Gastroesophageal sphincter (tissue), 4 donors: ENCODE results near the gene LHX8. TPM values are rescaled to one million over a fixed set of nuclear protein-coding genes. Genes with fewer than 3 reads are reported as not detected.

ENCODE experiments used
- ATAC-seq: fragments of 150-250 bp; one replicate; pipeline ENCODE4 v1.9.1; 2016; ENCODE audit warnings: mild to moderate bottlenecking, moderate library complexity
- H3K27ac ChIP-seq, 4 donors: fragments of 200-600 bp; sonication (generic) in 3 of 4; 1 replicate in 3 of 4; 2 replicates in 1 of 4; pipeline ENCODE4 v1.5.1; 2016 to 2019
- H3K27me3 ChIP-seq: fragments of 200-600 bp; sonication (generic); one replicate; pipeline ENCODE4 v1.5.1; 2019
- H3K36me3 ChIP-seq, 2 donors: fragments of 200-600 bp; sonication (generic); one replicate each; pipeline ENCODE4 v1.5.1; 2019; ENCODE audit warnings: control low read depth in 1 of 2
- H3K4me1 ChIP-seq, 3 donors: fragments of 200-600 bp; sonication (generic); 1 replicate in 2 of 3; 2 replicates in 1 of 3; pipeline ENCODE4 v1.5.1; 2016 to 2019; ENCODE audit warnings: control low read depth in 2 of 3
- H3K4me3 ChIP-seq, 2 donors: fragments of 200-600 bp; sonication (generic); one replicate each; pipeline ENCODE4 v1.5.1; 2019; ENCODE audit warnings: mild to moderate bottlenecking in 1 of 2, moderate library complexity in 1 of 2
- H3K9me3 ChIP-seq, 3 donors: fragments of 200-600 bp; sonication (generic); one replicate each; pipeline ENCODE4 v1.5.1; 2017 to 2019; ENCODE audit warnings: control low read depth in 2 of 3
- EP300 ChIP-seq: sonication (generic); formaldehyde crosslinking; IDR thresholded peaks from one replicate; pipeline ENCODE4 v1.6.1; 2017; ENCODE audit warnings: antibody characterized with exemption, mild to moderate bottlenecking
- POLR2A ChIP-seq, 2 donors: fragments of 450-650 bp; IDR thresholded peaks; one replicate each; pipeline ENCODE4 v1.6.1; 2017; ENCODE audit warnings: antibody characterized with exemption in 2 of 2, mild to moderate bottlenecking in 2 of 2, moderate library complexity in 1 of 2
- POLR2AphosphoS5 ChIP-seq: sonication (generic); formaldehyde crosslinking; IDR thresholded peaks from one replicate; pipeline ENCODE4 v1.6.1; 2017; ENCODE audit warnings: antibody characterized with exemption
- WGBS, 2 donors: methylation state at CpG; one replicate each; pipeline ENCODE4 v1.1.5; 2018; ENCODE audit warnings: low coverage in 1 of 2; 5-methylcytosine and 5-hydroxymethylcytosine counted together
- total RNA-seq, 4 donors: library from RNA; depleted of rRNA; stranded (reverse); fragments of >200 nt; gene quantifications; one replicate each; pipeline ENCODE4 v1.1.0, GENCODE V29; 2016
- TF ChIP-seq, protein P1 (sequence below), 4 experiments: fragments of 200-600 bp in 2 of 4; fragments of 450-650 bp in 2 of 4; sonication (generic) in 1 of 4; IDR thresholded peaks; one replicate each; pipeline ENCODE4 v1.5.1; 2017 to 2019; ENCODE audit warnings: antibody characterized with exemption in 4 of 4, mild to moderate bottlenecking in 2 of 4, moderate library complexity in 2 of 4

The LHX8 gene
- total RNA-seq = not detected

DNA sequence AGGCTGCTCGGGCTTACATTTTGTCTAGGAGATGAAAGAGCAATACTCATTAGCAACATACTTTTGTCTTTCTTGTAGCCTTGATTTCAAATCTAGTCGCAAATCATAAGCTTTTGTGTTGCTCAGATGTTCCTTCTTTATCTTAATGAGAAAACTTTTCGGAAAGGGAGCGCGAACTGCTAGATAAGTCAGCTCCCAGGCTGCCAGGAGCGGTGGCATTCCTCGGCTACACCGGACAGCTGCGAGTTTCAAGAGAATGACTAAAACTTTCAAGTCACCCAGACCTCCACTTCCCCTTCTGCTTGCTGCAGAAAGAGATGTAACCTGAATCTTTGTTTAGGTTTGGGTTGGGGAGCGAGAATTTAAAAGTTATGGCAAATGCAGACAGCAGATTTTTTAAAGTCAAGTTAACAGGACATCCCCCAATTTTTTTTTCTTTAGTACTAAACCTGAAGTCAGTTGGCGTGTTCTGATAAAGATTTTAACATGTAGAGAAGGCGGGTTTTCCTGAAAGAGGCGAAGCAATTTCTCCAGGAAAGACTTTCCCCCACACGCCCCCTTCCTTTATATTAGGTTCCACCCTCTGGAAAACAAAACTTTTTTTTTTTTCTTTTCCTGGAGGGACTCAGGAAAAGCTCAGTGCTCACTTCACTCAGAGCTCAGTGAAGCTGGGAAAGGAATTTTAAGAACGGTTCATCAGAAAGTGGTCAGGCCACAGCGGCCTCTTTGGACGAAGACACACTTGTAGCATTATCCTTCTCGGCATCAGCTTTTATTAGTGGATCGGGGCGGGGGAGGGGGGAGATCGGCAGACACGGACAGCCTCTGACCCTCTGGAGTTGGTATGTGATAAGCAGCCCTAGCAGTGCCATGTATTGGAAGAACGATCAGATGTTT is at the start of gene LHX8:
LHX8 (plus strand) TSS at position 639 of the 897 bp plus-strand sequence. CDS start 2,227 bp downstream, outside the sequence.
- peaks cover 0 to 44% (median 13%) of the 10 kb centered on the region in 3 donors for H3K4me1 ChIP-seq
- H3K27me3 ChIP-seq = peaks cover 100% of the 10 kb centered on the region
- peak within 1 kb of the TSS in 1 of 2 donors; percentile 41 for H3K4me3 ChIP-seq
- H3K36me3 ChIP-seq = no peaks in the 10 kb centered on the region
- no peak within 1 kb of the TSS for H3K27ac ChIP-seq
- WGBS, 2 donors = 7 to 13% methylated on average over 12 to 14 of the region's 23 CpGs
- peaks cover 0 to 6% (median 0%) of the 10 kb centered on the region in 3 donors for H3K9me3 ChIP-seq
- no peak for ATAC-seq
- TF ChIP-seq EP300 (no peak), POLR2AphosphoS5 (no peak)
- TF ChIP-seq, protein P1, sequence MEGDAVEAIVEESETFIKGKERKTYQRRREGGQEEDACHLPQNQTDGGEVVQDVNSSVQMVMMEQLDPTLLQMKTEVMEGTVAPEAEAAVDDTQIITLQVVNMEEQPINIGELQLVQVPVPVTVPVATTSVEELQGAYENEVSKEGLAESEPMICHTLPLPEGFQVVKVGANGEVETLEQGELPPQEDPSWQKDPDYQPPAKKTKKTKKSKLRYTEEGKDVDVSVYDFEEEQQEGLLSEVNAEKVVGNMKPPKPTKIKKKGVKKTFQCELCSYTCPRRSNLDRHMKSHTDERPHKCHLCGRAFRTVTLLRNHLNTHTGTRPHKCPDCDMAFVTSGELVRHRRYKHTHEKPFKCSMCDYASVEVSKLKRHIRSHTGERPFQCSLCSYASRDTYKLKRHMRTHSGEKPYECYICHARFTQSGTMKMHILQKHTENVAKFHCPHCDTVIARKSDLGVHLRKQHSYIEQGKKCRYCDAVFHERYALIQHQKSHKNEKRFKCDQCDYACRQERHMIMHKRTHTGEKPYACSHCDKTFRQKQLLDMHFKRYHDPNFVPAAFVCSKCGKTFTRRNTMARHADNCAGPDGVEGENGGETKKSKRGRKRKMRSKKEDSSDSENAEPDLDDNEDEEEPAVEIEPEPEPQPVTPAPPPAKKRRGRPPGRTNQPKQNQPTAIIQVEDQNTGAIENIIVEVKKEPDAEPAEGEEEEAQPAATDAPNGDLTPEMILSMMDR (IDR thresholded peaks at IDR 0.05) = no peak

DNA sequence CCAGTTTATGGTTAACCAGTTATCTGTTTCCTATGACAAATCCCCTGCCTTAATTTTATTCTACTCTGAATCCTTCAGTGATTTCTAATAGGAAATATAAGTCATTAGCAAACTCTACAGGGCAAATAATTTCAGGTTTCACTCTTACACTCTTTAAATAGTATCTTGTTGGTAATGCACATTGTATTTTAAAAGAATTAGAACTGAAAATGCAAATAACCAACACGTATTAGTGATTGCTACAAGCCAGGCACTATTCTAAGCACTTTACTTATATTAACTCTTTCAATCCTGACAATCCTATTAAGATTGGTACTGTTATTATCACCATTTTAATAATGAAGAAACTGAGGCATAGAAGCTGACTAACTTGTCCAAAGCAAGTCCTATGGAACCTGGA is 48.3 kb upstream of the LHX8 start:
- ATAC-seq = no peak
- TF ChIP-seq POLR2AphosphoS5 (no peak), EP300 (no peak), POLR2A (IDR thresholded peaks at IDR 0.05) (no peak)
- TF ChIP-seq, protein P1 (IDR thresholded peaks at IDR 0.05) = no peak

GRCh38 chr1:75087278-75087677 is 46.9 kb upstream of the LHX8 start:
- 67 to 73% methylated on average over 1 to 2 of the region's 2 CpGs for WGBS, 2 donors
- no peak for ATAC-seq

More for the DNA sequence above, 48.3 kb upstream of the LHX8 start:
- Histone ChIP-seq H3K9me3 (no peaks in the 10 kb centered on the region), H3K4me1 (no peaks in the 10 kb centered on the region), H3K27me3 (no peaks in the 10 kb centered on the region), H3K4me3 (no peak overlapping the region), H3K36me3 (no peaks in the 10 kb centered on the region), H3K27ac (no peak overlapping the region)
- WGBS, 2 donors = 25 to 29% methylated on average over 1 of the region's 1 CpG

GRCh38 chr1:75092141-75092540 is 42.0 kb upstream of the LHX8 start:
- H3K9me3 ChIP-seq = peaks cover 0 to 3% (median 0%) of the 10 kb centered on the region in 3 donors
- H3K36me3 ChIP-seq = no peaks in the 10 kb centered on the region
- ATAC-seq = no peak
- WGBS, 2 donors = 17 to 80% methylated on average over 1 to 2 of the region's 3 CpGs
- H3K27ac ChIP-seq = no peak overlapping the region
- TF ChIP-seq POLR2A (IDR thresholded peaks at IDR 0.05) = no peak
- TF ChIP-seq, protein P1 (IDR thresholded peaks at IDR 0.05) = no peak
- no peak for TF ChIP-seq EP300
- TF ChIP-seq POLR2AphosphoS5 = no peak
- H3K4me3 ChIP-seq = no peak overlapping the region
- H3K27me3 ChIP-seq = no peaks in the 10 kb centered on the region
- no peaks in the 10 kb centered on the region for H3K4me1 ChIP-seq

More at GRCh38 chr1:75087278-75087677, 46.9 kb upstream of the LHX8 start:
- no peaks in the 10 kb centered on the region for H3K27me3 ChIP-seq
- H3K4me3 ChIP-seq = no peak overlapping the region
- H3K36me3 ChIP-seq = no peaks in the 10 kb centered on the region
- no peak overlapping the region for H3K27ac ChIP-seq
- no peaks in the 10 kb centered on the region for H3K4me1 ChIP-seq
- TF ChIP-seq, protein P1 (IDR thresholded peaks at IDR 0.05) = no peak
- no peak for TF ChIP-seq EP300
- no peak for TF ChIP-seq POLR2AphosphoS5
- TF ChIP-seq POLR2A (IDR thresholded peaks at IDR 0.05) = no peak
- no peaks in the 10 kb centered on the region for H3K9me3 ChIP-seq
